K562 (cell line): ENCODE data around the gene HSPE1. TPM values are rescaled to one million over a fixed set of nuclear protein-coding genes. Genes with fewer than 3 reads are reported as not detected.

Experiments used
- CBX5 ChIP-seq: IDR thresholded peaks from 2 replicates; pipeline ENCODE4 v1.6.1; 2014; ENCODE audit warnings: low read depth, borderline replicate concordance
- DNMT1 ChIP-seq: fragments of 450-650 bp; IDR thresholded peaks from 2 replicates; pipeline ENCODE4 v1.6.1; 2016; ENCODE audit warnings: antibody characterized with exemption, mild to moderate bottlenecking
- ELF4 ChIP-seq: fragments of 450-650 bp; formaldehyde crosslinking; IDR thresholded peaks from 2 replicates; pipeline ENCODE4 v1.4.0; 2022; ENCODE audit warnings: missing genetic modification characterization
- FOXJ3 ChIP-seq: sonication (generic); formaldehyde crosslinking; IDR thresholded peaks from 2 replicates; pipeline ENCODE4 v1.4.0; 2020; ENCODE audit warnings: mild to moderate bottlenecking, missing genetic modification reagents
- GATA2 ChIP-seq: sonication (generic); formaldehyde crosslinking; IDR thresholded peaks from 2 replicates; pipeline ENCODE4 v1.4.0; 2020; ENCODE audit warnings: mild to moderate bottlenecking, missing genetic modification reagents
- HCFC1 ChIP-seq: IDR thresholded peaks from 2 replicates; pipeline ENCODE4 v1.6.1; 2012; ENCODE audit warnings: low read depth, low read length, improper control_type of control experiment
- KLF1 ChIP-seq: fragments of 450-650 bp; IDR thresholded peaks from 2 replicates; pipeline ENCODE4 v1.6.1; 2016; ENCODE audit warnings: missing genetic modification characterization, missing compliant biosample characterization
- LEF1 ChIP-seq: fragments of 450-650 bp; IDR thresholded peaks from 2 replicates; pipeline ENCODE4 v1.6.1; 2016; ENCODE audit warnings: mild to moderate bottlenecking
- NFIC ChIP-seq: fragments of 450-650 bp; IDR thresholded peaks from 2 replicates; pipeline ENCODE4 v1.6.1; 2017; ENCODE audit warnings: mild to moderate bottlenecking, inconsistent platforms
- PHB2 ChIP-seq: fragments of 450-650 bp; IDR thresholded peaks from 2 replicates; pipeline ENCODE4 v1.6.1; 2017; ENCODE audit warnings: low read depth
- SMAD3 ChIP-seq: fragments of 450-650 bp; formaldehyde crosslinking; conservative IDR thresholded peaks from 2 replicates; pipeline ENCODE4 v1.4.0; 2020; ENCODE audit warnings: mild to moderate bottlenecking
- SOX6 ChIP-seq: fragments of 450-650 bp; IDR thresholded peaks from 2 replicates; pipeline ENCODE4 v1.6.1; 2014; ENCODE audit warnings: mild to moderate bottlenecking
- TCFL5 ChIP-seq: fragments of 250-450 bp; sonication (Bioruptor Pico); conservative IDR thresholded peaks from 2 replicates; pipeline ENCODE4 v1.6.1; 2021; ENCODE audit warnings: mild to moderate bottlenecking, moderate library complexity, matching md5 sums
- ZNF165 ChIP-seq: fragments of 250-450 bp; sonication (Bioruptor Pico); IDR thresholded peaks from 2 replicates; pipeline ENCODE4 v1.4.0; 2020; ENCODE audit warnings: borderline replicate concordance
- ZNF41 ChIP-seq: fragments of 250-450 bp; sonication (Bioruptor Pico); conservative IDR thresholded peaks from 2 replicates; pipeline ENCODE4 v1.4.0; 2020; ENCODE audit warnings: mild to moderate bottlenecking
- ZNF431 ChIP-seq: sonication (generic); formaldehyde crosslinking; IDR thresholded peaks from 2 replicates; pipeline ENCODE4 v1.8.0; 2022; ENCODE audit warnings: mild to moderate bottlenecking, missing genetic modification reagents
- polyA plus RNA-seq, 8 experiments: library from polyadenylated mRNA; depleted of rRNA in 4 of 8; stranded (reverse) in 5 of 8; unstranded in 3 of 8; fragments of >200 nt; fragmentation: Nextera tagmentation in 2 of 8; fragmentation: Illumina TruSeq in 1 of 8; extraction: Ambion mirVana in 2 of 8; extraction: Trizol in 1 of 8; gene quantifications; 2 replicates each; pipeline versions ENCODE4 v1.2.1 to v1.2.3, GENCODE V29; 2011 to 2014; ENCODE audit warnings: inconsistent platforms in 1 of 8, missing spikeins in 1 of 8
- total RNA-seq, 7 experiments: library from RNA; depleted of rRNA in 6 of 7; stranded (reverse); fragments of >200 nt in 6 of 7; fragmentation: Illumina TruSeq in 2 of 7; extraction: Trizol in 2 of 7; gene quantifications; 2 replicates each; pipeline versions ENCODE4 v1.2.1 to v1.2.3, GENCODE V29; 2011 to 2021; ENCODE audit warnings: low replicate concordance in 1 of 7
- TF ChIP-seq, protein P1 (sequence below), 3 experiments: IDR thresholded peaks in 2 of 3; conservative IDR thresholded peaks in 1 of 3; 2 replicates each; pipeline ENCODE4 v1.5.1; 2011 to 2012; ENCODE audit warnings: low read length in 3 of 3, mild to moderate bottlenecking in 3 of 3, control low read depth in 2 of 3, improper control_type of control experiment in 1 of 3, inconsistent platforms in 1 of 3, low read depth in 1 of 3, mixed read lengths in 1 of 3, moderate library complexity in 1 of 3; ENCODE audit not compliant: insufficient read depth in 2 of 3
- TF ChIP-seq, protein P2 (sequence below): fragments of 250-450 bp; sonication (Bioruptor Pico); IDR thresholded peaks from 2 replicates; pipeline ENCODE4 v1.8.0; 2021; ENCODE audit warnings: moderate library complexity, mild to moderate bottlenecking, inconsistent platforms
- TF ChIP-seq, protein P3 (sequence below), 2 experiments: fragments of 250-450 bp in 1 of 2; fragments of 450-650 bp in 1 of 2; sonication (Bioruptor Pico) in 1 of 2; IDR thresholded peaks; 2 replicates each; pipeline versions ENCODE4 v1.6.1 to v1.8.0; 2016 to 2021; ENCODE audit warnings: mild to moderate bottlenecking in 2 of 2, moderate library complexity in 2 of 2, missing compliant biosample characterization in 1 of 2, missing genetic modification characterization in 1 of 2
- TF ChIP-seq, protein P4 (sequence below): sonication (generic); formaldehyde crosslinking; IDR thresholded peaks from 2 replicates; pipeline ENCODE4 v1.8.0; 2022; ENCODE audit warnings: mild to moderate bottlenecking, missing genetic modification reagents
- TF ChIP-seq, protein P5 (sequence below): fragments of 450-650 bp; IDR thresholded peaks from 2 replicates; pipeline ENCODE4 v1.6.1; 2016; ENCODE audit warnings: missing biosample characterization, missing genetic modification characterization
- TF ChIP-seq, protein P6 (sequence below): fragments of 450-650 bp; IDR thresholded peaks from 2 replicates; pipeline ENCODE4 v1.6.1; 2017; ENCODE audit warnings: antibody characterized with exemption, mild to moderate bottlenecking

The HSPE1 gene
- total and polyA plus RNA-seq, 9 of the 15 experiments (the other 6 are each of a cell fraction or from before 2014, with no cell fraction given): 223 to 1,007 (median 612) TPM

DNA sequence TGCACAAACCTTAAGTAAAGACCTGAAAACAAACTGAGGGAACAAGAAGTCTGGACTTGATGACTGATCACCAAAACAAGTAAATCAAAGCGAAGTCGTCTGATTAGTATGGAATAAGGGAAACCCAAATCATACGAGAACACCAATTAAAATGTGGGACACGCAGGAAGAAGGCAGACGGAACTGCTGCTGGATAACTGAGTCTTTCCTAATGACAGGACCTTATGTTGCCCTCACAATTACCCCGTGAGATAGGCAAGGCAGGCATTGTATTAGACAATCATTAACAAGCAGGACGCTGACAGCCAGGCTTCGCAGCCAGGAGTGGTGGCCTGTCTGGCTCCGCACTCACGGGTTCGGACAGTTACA, 47.4 kb upstream of the HSPE1 start (continued):
- TF ChIP-seq, protein P1, sequence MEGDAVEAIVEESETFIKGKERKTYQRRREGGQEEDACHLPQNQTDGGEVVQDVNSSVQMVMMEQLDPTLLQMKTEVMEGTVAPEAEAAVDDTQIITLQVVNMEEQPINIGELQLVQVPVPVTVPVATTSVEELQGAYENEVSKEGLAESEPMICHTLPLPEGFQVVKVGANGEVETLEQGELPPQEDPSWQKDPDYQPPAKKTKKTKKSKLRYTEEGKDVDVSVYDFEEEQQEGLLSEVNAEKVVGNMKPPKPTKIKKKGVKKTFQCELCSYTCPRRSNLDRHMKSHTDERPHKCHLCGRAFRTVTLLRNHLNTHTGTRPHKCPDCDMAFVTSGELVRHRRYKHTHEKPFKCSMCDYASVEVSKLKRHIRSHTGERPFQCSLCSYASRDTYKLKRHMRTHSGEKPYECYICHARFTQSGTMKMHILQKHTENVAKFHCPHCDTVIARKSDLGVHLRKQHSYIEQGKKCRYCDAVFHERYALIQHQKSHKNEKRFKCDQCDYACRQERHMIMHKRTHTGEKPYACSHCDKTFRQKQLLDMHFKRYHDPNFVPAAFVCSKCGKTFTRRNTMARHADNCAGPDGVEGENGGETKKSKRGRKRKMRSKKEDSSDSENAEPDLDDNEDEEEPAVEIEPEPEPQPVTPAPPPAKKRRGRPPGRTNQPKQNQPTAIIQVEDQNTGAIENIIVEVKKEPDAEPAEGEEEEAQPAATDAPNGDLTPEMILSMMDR (IDR thresholded peaks at IDR 0.05 in 2 of 3, conservative IDR thresholded peaks at IDR 0.05 in 1 of 3; ENCODE audit: insufficient read depth in 2 of 3, low read depth in 1 of 3, low read length in 3 of 3): no peak
- TF ChIP-seq ZNF431 (CRISPR knock-in tag): no peak
- TF ChIP-seq, protein P2, sequence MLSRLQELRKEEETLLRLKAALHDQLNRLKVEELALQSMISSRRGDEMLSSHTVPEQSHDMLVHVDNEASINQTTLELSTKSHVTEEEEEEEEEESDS: no peak
- TF ChIP-seq, protein P3, sequence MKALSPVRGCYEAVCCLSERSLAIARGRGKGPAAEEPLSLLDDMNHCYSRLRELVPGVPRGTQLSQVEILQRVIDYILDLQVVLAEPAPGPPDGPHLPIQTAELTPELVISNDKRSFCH (CRISPR knock-in tag; IDR thresholded peaks at IDR 0.05): no peak
- TF ChIP-seq, protein P3 (tag; IDR thresholded peaks at IDR 0.05): no peak
- no peak for TF ChIP-seq SMAD3 (CRISPR knock-in tag)
- TF ChIP-seq ZNF41: no peak
- TF ChIP-seq, protein P4, sequence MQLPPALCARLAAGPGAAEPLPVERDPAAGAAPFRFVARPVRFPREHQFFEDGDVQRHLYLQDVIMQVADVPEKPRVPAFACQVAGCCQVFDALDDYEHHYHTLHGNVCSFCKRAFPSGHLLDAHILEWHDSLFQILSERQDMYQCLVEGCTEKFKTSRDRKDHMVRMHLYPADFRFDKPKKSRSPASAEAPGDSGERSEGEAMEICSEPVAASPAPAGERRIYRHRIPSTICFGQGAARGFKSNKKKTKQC (CRISPR knock-in tag): no peak
- no peak for TF ChIP-seq ZNF165 (CRISPR knock-in tag)
- no peak for TF ChIP-seq KLF1 (tag)
- TF ChIP-seq, protein P5, sequence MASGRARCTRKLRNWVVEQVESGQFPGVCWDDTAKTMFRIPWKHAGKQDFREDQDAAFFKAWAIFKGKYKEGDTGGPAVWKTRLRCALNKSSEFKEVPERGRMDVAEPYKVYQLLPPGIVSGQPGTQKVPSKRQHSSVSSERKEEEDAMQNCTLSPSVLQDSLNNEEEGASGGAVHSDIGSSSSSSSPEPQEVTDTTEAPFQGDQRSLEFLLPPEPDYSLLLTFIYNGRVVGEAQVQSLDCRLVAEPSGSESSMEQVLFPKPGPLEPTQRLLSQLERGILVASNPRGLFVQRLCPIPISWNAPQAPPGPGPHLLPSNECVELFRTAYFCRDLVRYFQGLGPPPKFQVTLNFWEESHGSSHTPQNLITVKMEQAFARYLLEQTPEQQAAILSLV (tag): no peak
- TF ChIP-seq TCFL5: no peak
- TF ChIP-seq LEF1: 0 out of 2 replicates have a peak, but pooled peaks have one; percentile 25
- TF ChIP-seq, protein P6, sequence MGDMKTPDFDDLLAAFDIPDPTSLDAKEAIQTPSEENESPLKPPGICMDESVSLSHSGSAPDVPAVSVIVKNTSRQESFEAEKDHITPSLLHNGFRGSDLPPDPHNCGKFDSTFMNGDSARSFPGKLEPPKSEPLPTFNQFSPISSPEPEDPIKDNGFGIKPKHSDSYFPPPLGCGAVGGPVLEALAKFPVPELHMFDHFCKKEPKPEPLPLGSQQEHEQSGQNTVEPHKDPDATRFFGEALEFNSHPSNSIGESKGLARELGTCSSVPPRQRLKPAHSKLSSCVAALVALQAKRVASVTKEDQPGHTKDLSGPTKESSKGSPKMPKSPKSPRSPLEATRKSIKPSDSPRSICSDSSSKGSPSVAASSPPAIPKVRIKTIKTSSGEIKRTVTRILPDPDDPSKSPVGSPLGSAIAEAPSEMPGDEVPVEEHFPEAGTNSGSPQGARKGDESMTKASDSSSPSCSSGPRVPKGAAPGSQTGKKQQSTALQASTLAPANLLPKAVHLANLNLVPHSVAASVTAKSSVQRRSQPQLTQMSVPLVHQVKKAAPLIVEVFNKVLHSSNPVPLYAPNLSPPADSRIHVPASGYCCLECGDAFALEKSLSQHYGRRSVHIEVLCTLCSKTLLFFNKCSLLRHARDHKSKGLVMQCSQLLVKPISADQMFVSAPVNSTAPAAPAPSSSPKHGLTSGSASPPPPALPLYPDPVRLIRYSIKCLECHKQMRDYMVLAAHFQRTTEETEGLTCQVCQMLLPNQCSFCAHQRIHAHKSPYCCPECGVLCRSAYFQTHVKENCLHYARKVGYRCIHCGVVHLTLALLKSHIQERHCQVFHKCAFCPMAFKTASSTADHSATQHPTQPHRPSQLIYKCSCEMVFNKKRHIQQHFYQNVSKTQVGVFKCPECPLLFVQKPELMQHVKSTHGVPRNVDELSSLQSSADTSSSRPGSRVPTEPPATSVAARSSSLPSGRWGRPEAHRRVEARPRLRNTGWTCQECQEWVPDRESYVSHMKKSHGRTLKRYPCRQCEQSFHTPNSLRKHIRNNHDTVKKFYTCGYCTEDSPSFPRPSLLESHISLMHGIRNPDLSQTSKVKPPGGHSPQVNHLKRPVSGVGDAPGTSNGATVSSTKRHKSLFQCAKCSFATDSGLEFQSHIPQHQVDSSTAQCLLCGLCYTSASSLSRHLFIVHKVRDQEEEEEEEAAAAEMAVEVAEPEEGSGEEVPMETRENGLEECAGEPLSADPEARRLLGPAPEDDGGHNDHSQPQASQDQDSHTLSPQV: no peak
- no peak for TF ChIP-seq CBX5
- TF ChIP-seq DNMT1: no peak
- 0 out of 2 replicates have a peak, but pooled peaks have one; percentile 17 for TF ChIP-seq SOX6
- no peak for TF ChIP-seq PHB2
- no peak for TF ChIP-seq GATA2 (CRISPR knock-in tag)
- no peak for TF ChIP-seq NFIC
- TF ChIP-seq FOXJ3 (CRISPR knock-in tag): no peak
- TF ChIP-seq HCFC1: no peak
- no peak for TF ChIP-seq ELF4 (CRISPR knock-in tag)
